H1 (cell line): ENCODE measurements around the gene IFNGR1. TPM values are rescaled to one million over a fixed set of nuclear protein-coding genes. Genes with fewer than 3 reads are reported as not detected.

Source experiments
- polyA plus RNA-seq, 7 experiments: library from polyadenylated mRNA; depleted of rRNA in 3 of 7; stranded (reverse) in 5 of 7; unstranded in 2 of 7; fragments of >200 nt in 5 of 7; fragments of 200-250 nt in 2 of 7; gene quantifications; 1 replicate in 5 of 7; 2 replicates in 1 of 7; 4 replicates in 1 of 7; pipeline versions ENCODE4 v1.2.1 to v1.2.3, GENCODE V29; 2011 to 2013; ENCODE audit warnings: missing spikeins in 2 of 7, mixed read lengths in 2 of 7
- total RNA-seq: library from RNA; stranded (reverse); fragmentation: NEBNext Ultra II Directional; extraction: Animal tissue kit (Norgen Biotek cat#: 25700); gene quantifications from 2 replicates; pipeline ENCODE4 v1.2.1, GENCODE V29; 2021
- TF ChIP-seq, protein P1 (sequence below): fragments of 300-600 bp; sonication (generic); IDR thresholded peaks from 2 replicates; pipeline ENCODE4 v1.7.1; 2012; ENCODE audit warnings: low read length, moderate library complexity, mild to moderate bottlenecking, inconsistent platforms; ENCODE audit not compliant: insufficient replicate concordance

Gene IFNGR1
- total and polyA plus RNA-seq, 2 of the 8 experiments (the other 6 are each of a cell fraction or from before 2014, with no cell fraction given), result 9.7 to 20.9 TPM

DNA sequence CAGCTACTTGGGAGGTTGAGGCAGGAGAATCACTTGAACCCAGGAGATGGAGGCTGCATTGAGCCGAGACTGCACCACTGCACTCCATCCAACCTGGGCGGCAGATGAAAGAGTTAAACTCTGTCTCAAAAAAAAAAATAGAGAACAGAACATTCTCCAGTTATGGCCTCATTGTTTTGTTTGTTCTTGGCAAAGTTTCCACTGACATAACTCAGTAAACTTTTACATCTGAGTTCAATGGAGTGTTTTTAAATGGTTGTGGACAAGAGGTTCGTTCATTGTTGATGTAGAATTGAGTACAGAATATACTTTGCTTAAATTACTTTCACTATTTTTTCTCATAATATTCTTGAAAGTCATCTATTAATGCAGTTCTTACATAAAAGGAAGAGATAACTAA is 42.2 kb upstream of the IFNGR1 start (continued):
- TF ChIP-seq, protein P1, sequence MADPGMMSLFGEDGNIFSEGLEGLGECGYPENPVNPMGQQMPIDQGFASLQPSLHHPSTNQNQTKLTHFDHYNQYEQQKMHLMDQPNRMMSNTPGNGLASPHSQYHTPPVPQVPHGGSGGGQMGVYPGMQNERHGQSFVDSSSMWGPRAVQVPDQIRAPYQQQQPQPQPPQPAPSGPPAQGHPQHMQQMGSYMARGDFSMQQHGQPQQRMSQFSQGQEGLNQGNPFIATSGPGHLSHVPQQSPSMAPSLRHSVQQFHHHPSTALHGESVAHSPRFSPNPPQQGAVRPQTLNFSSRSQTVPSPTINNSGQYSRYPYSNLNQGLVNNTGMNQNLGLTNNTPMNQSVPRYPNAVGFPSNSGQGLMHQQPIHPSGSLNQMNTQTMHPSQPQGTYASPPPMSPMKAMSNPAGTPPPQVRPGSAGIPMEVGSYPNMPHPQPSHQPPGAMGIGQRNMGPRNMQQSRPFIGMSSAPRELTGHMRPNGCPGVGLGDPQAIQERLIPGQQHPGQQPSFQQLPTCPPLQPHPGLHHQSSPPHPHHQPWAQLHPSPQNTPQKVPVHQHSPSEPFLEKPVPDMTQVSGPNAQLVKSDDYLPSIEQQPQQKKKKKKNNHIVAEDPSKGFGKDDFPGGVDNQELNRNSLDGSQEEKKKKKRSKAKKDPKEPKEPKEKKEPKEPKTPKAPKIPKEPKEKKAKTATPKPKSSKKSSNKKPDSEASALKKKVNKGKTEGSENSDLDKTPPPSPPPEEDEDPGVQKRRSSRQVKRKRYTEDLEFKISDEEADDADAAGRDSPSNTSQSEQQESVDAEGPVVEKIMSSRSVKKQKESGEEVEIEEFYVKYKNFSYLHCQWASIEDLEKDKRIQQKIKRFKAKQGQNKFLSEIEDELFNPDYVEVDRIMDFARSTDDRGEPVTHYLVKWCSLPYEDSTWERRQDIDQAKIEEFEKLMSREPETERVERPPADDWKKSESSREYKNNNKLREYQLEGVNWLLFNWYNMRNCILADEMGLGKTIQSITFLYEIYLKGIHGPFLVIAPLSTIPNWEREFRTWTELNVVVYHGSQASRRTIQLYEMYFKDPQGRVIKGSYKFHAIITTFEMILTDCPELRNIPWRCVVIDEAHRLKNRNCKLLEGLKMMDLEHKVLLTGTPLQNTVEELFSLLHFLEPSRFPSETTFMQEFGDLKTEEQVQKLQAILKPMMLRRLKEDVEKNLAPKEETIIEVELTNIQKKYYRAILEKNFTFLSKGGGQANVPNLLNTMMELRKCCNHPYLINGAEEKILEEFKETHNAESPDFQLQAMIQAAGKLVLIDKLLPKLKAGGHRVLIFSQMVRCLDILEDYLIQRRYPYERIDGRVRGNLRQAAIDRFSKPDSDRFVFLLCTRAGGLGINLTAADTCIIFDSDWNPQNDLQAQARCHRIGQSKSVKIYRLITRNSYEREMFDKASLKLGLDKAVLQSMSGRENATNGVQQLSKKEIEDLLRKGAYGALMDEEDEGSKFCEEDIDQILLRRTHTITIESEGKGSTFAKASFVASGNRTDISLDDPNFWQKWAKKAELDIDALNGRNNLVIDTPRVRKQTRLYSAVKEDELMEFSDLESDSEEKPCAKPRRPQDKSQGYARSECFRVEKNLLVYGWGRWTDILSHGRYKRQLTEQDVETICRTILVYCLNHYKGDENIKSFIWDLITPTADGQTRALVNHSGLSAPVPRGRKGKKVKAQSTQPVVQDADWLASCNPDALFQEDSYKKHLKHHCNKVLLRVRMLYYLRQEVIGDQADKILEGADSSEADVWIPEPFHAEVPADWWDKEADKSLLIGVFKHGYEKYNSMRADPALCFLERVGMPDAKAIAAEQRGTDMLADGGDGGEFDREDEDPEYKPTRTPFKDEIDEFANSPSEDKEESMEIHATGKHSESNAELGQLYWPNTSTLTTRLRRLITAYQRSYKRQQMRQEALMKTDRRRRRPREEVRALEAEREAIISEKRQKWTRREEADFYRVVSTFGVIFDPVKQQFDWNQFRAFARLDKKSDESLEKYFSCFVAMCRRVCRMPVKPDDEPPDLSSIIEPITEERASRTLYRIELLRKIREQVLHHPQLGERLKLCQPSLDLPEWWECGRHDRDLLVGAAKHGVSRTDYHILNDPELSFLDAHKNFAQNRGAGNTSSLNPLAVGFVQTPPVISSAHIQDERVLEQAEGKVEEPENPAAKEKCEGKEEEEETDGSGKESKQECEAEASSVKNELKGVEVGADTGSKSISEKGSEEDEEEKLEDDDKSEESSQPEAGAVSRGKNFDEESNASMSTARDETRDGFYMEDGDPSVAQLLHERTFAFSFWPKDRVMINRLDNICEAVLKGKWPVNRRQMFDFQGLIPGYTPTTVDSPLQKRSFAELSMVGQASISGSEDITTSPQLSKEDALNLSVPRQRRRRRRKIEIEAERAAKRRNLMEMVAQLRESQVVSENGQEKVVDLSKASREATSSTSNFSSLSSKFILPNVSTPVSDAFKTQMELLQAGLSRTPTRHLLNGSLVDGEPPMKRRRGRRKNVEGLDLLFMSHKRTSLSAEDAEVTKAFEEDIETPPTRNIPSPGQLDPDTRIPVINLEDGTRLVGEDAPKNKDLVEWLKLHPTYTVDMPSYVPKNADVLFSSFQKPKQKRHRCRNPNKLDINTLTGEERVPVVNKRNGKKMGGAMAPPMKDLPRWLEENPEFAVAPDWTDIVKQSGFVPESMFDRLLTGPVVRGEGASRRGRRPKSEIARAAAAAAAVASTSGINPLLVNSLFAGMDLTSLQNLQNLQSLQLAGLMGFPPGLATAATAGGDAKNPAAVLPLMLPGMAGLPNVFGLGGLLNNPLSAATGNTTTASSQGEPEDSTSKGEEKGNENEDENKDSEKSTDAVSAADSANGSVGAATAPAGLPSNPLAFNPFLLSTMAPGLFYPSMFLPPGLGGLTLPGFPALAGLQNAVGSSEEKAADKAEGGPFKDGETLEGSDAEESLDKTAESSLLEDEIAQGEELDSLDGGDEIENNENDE, result no peak
